NOMO-1 (cell line): ENCODE measurements around the gene TMEM208.

Experiments used
- DNase-seq, 2 experiments: peaks; one replicate each; lab custom pipeline; 2025; ENCODE audit not compliant: unreplicated experiment in 2 of 2; lab: John Stamatoyannopoulos, UW

The TMEM208 gene

DNA sequence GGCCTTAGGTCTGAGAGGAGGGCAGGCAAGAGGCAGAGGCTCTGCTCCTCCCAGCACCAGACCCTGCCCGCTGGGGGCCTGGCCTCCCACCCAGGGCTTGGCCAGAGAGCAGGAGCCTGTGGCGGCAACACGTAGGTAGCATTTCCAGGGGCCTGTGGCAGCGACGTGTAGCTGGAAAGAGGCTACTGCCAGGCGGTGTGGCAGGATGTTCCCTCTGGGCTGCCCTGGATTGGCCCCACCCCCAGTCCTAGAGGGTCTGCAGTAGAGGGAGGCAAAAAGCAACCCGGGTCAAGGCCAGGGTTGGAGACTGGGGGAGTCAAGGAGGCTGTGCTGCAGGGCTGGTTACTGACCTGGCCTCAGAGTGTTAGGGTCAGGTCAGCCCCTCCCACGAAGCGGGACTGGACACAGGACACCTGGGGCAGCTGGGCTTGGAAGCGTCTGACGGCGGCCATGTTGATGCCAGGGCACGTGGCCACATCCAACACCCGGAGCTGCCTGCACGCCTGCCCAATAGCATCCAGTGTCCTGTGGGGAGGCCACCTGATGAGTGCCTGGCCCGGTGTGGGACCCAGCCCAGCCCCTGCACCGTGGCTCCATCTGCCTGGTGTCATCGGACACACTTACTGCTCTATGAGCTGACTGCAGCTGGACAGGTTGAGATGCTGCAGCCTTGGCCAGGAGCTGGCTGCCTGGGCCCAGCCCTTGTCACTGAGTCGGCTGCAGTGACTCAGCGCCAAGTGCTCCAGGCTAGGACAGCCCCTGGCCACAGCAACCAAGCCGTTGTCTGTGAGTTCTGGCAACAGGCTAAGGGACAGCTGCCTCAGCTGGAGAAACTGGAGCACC lies 19.5 kb upstream of the TMEM208 start:
- DNase-seq = no peak

DNA sequence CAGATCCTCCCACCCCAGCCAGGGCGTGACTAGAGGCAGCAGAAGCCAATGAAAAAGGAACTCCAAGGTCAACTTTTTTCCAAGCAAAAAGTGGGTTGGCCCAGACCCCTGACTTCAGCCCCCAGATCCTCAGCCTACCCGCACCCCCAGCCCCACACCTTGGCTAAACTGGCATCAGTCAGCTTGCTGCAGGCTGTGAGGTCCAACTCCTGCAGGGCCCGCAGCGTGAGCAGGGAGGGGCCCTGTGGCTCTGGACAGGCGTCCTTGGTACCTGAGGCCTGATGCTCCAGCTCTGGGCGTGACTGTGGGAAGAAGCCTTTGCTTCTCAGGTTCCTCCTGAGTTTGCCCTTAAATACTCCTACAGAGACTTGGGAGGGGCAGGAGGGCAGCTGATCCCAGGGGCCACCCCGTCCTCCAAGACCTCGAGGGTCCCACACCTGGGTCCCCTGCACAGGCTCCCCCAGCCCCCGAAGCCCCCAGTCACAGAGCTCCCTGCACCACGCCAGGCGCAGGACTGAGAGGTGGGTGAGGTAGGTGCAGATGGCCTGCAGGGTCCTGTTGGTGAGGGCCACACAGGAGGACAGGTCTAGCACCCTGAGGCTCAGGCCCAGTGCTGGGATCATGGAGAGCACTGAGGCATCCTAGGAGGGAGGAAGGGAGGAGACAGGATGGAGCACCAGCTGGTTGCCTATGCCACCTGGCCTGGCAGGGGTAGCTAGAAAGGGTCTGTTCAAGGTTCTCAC lies 18.6 kb upstream of the TMEM208 start:
- DNase-seq = no peak

DNA sequence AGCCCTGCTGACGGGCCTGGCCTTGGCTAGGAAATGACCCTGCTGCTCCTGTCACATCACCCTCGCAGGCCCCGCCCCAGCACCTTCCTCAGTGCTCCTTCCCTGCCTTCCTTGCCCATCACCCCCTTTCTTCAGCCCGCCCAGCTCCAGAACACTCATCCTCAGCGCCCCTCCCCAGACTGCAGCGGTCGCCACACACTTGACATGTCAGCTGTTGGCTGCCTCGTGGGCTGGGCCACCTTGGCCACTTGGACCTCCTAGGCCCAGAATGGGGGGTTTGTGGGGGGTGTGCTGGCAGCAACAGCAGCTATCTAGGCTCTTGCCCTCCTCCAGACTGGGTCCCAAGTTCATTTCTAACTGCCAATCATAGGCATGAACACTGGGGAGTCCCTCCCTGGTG lies 17.4 kb upstream of the TMEM208 start:
- no peak for DNase-seq

DNA sequence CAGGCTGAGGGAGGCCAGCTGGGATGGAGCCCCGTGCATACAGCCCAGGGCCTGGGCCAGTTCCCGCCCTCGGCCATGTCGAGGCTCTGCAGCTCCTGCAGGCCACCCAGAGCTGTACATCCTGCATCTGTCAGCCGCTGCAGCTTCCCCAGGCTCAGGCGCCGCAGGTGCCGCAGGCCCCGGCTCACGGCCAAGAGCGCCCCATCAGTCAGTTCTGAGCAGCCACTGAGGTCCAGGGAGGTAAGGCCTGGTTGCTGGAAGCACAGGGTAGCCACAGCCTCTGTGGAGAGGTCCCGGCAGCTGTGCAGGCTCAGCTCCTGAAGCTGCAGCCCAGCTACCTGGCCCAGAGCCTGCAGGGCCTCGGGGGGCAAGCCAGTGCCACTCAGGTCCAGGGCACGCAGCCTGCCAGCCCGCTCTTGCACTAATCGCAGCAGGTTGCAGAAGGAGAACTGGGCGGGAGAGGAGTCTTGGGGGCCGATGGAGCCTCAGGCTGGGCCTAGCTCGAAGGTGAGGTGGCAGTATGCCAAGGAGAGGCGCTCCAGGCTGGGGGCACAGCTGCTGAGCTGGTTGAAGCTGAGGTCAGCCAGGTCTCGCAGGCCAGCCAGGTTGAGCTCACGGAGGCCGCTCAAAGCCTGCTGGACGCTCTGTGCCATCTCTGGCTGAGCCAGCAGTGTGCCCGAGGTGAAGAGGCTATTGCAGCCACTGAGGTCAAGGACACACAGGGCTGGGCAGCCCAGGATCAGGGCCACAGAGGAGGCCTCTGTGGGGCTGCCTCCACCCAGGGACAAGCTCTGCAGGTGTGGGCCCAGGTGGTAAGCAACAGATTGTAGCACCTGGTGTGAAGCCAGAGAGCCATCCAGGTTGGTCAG lies 16.6 kb upstream of the TMEM208 start:
- no peak for DNase-seq

DNA sequence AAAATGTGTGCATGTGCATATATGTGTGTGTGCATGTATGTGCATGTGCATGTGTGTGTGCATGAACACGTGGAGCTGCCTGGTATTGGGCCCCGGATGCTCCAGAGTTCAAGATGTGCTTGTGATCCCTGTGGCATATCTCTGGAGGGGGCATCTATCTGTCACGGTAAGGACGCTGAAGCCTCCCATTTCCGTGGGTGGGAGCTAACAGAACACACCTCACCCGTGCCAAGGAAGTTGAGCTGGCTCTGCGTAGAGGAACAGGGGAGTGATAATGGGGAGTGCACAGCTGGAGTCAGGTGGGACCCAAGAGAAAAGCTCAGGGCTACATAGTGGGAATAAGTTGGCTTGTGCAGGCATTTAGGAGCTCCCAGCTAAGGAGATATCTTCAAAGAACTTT lies 15.3 kb upstream of the TMEM208 start:
- DNase-seq = no peak

DNA sequence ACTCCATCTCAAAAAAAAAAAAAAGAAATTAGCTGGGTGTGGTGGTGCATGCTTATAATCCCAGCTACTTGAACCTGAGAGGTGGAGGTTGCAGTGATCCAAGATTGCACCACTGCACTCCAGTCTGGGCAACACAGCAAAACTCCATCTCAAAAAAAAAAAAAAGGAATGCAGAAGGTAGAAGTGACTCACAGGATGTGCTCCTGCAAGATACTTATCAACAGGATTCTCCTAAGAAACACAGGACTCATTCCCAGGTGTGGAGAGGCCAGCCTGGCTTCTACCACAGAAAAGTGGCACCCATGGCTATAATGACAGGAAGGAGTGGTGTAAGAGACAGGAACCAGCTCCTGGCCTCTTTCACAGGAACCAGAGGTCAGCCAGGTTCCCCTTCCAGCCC lies 14.2 kb upstream of the TMEM208 start:
- DNase-seq = no peak

DNA sequence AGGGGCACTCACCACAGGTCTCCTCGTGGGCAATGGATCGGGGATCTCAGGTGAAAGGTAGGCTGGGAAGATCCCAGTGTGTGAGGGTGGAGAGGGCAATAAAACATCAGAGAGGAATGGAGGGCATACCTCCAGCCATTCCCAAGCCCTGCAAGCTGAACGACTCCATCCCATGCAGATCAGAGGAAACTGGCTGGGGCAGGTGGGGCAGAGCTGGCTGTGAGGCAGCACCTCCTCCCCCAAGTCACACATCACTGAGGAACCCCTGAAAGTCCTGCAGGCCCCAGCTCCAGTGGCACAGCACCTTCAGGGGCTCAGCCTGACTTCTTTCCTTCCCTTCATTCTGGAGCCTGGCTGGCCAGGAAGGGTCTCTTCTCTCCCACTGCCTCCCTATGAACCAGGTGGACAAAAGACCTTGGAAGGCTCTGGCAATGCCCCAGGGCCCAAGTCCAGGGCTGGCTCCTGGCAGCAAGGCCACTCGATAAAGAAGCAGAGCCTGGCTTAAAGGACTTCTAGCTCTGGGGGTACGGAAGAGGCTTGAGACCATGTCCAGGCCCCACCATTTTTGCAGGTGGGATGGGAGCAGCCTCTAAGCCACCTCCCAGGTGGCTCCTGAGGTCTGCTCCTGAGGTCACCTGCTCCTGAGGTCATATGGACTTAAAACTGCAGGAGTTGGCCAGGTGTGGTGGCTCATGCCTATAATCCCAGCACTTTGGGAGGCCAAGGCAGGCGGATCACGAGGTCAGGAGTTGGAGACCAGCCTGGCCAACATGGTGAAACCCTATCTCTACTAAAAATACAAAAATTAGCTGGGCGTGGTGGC lies 13.5 kb upstream of the TMEM208 start:
- DNase-seq = no peak

DNA sequence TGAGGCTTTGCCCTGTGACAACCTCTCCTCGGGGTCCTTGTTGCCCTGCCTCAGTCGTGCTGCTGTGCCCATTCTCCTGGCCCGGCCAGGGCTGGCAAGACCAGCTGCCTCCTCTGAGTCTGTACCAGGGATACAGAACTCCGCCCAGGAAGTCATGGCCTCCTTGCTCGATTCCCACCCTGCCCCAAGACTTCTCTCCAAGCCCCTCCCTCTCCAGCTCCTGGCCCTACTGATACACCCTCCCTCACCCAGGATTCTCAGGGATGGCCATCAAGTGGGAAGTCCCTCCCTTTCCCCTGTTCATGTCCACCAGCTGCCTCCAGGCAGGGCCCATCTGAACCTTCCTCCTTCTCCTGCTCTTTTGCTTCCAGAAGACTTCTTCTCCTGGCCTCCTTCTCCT lies 11.2 kb upstream of the TMEM208 start:
- DNase-seq = no peak

DNA sequence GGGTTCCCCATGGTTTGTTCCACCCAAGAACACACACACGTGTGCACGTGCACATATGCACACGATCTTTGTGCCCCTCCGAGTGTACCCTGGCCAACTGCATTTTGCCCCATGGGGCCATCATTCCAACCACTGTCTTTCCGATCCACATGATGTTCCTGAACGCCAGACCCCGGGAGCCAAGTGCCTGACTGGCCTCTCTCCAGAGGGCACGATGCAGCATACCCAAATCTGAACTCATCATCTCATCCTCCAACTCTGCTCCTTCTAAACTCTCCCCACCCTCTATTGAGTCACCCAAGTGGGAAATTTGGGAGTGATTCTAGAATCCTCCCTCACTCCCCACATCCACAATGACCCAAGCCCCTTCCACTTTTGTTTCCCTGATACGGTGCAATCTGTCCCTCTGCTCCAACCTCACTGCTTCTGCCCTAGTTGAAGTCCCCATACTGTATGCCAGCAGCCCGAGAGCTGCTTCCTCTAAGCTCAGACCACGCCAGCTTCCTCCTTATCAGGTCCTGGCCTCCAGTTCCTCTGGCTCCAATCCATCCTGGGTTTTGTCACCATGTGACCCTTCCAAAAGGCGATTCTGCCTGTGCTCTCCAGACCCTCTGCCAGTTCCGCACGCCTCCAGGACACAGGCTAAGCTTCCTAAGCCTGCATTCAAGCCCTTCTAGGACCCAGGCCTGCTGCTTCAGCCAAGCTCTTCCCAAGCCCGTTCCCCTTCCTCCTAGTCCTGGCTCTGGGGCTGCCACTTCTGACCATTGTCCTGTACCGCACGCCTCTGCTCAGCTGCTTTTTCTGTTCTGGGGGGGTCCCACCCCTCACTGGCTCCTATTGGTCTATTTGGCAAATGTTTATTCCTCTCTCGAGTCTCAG lies 10.1 kb upstream of the TMEM208 start:
- peak in 1 of 2 experiments; percentile 18 for DNase-seq

DNA sequence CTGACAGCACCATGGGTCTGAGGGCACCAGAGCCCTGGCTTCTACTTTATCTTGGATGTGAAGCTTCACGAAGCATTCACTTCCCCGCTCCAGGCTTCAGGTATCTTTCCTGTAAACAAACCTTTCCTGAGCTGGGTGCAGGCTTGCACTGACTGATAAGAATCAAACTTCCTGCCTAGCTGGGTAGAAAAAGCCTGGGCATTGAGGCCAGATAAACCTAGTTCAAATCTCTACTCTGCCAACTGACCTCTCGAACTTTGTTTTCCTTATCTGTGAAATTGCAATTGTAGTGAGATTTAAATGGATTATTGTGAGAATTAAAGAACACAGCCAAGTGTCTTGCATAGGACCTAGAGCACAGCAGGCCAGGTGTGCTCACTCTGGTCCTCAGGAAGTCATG lies 2.9 kb upstream of the TMEM208 start:
- no peak for DNase-seq

DNA sequence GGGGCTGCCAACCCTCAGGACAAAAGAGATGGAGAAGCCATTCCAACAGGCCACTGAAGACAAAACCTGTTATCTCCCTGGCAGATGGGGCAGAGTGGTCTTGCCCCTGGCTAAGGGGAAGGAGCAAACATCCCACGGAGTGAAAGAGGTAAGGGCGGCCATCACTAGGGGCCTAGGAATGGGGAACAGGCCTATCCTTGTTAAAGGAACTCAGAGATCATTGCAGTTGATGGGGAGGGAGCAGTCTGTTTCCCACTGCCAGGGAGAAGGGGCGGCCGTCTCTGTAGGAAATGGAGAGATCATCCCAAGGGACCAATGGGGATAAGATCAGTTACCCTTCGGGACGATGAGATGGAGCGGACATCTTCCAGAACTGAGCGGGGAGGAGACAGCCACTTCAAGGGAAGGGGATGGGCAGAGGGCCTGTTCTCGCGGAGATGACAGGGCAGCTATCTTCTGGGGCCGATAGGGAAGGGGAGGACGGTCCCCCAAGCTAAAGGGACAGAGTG lies 581 bp upstream of the TMEM208 start:
- DNase-seq = no peak

DNA sequence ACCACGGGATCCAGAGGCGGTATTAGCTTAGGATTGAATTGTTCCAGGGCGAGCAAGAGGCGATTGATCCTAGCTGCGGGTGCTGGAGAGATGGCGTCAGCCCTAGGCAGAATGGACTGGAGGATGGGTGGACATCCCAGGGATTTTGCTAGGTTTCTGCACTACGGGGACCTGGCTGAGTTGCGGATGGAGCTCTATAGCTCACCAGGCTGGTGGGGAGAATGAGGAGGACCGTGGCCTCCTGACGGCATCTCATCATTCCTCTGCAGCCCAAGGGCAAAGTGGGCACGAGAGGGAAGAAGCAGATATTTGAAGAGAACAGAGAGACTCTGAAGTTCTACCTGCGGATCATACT lies 614 bp downstream of the TMEM208 start:
- no peak for DNase-seq

DNA sequence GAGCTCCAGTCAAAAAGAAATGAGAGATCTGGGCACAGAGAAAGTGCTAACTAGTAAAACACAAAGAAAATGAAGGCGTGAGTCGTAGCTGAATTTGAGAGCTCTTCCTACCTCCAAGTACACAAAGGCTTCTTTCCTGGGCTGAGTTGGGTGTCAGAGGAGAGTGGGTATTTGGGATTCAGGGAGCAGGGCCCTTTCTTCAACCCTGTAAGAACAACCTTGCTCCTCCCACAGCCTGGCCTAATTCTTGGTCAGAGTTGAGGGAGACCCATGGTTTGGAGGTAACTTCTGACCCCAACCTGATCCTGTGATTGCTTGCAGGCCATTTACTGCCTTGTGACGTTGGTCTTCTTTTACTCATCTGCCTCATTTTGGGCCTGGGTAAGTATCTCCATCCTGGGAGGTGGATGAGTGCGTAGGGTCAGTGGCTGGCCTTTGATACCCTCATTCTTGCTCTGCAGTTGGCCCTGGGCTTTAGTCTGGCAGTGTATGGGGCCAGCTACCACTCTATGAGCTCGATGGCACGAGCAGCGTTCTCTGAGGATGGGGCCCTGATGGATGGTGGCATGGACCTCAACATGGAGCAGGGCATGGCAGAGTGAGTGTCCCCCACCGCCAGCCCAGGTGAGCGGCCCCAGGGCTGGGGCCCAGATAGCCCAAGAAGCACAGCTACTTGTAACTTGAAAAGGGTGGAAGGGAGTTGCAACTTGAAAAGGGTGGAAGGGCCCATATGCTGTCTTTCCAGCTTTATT lies 1.3 kb downstream of the TMEM208 start:
- no peak for DNase-seq

DNA sequence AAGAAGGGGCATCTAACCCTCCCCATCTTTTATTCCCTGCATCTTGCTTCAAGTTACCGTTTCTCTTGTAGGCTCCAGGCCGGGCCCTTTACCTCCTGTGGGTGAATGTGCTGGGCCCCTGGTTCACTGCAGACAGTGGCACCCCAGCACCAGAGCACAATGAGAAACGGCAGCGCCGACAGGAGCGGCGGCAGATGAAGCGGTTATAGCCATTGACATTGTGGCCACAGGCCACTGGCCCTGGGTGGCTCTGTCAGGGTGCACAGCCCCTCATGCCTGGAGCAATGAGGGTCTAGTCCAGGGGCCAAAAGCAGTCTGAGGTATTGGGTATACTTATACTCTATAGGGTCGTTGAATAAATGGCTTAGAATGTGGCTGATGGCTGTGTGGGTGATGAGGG lies 2.0 kb downstream of the TMEM208 start:
- no peak for DNase-seq

DNA sequence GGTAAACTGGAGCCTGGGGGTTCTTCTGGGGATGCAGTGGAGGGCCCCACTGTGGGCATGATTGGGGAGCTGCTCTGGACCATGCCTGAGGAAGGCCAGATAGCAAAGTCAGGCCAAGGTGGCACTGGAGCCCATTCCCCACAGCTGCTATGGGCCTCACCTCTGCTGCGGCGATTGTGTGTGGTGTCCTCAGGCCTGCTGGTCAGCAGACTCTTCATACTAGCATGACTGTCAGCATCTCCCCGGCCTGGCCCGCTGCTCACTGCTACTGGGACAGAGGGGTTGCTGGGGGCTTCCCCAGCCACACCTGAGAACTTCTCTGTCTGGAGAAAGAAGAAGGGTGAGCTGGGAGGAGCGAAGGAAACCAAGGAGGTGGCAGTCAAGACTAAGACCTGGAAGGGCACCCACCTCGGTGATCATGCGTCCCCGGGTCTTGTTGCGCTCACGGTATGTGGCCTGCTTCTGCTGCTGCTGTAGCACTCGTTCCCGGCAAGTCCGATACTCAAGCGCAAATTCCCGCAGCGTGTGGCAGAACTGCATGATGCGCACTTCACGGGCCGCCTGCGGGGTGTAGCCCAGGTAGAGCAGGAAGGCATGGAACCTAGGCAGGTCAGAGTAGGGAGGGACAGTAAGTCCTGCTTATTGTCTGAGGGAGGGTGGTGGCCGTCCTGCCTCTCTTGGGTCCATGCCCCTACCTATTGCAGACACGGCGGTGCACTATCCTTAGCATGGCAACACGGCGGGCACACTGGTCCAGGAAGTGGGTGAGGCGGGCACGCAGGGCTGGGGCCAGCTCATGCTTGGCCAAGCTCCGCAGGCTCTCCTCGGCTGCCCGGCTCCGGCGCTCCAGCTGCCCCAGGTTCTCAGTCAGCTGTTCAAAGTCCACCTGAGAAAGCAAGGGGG lies 3.2 kb downstream of the TMEM208 start:
- no peak for DNase-seq

DNA sequence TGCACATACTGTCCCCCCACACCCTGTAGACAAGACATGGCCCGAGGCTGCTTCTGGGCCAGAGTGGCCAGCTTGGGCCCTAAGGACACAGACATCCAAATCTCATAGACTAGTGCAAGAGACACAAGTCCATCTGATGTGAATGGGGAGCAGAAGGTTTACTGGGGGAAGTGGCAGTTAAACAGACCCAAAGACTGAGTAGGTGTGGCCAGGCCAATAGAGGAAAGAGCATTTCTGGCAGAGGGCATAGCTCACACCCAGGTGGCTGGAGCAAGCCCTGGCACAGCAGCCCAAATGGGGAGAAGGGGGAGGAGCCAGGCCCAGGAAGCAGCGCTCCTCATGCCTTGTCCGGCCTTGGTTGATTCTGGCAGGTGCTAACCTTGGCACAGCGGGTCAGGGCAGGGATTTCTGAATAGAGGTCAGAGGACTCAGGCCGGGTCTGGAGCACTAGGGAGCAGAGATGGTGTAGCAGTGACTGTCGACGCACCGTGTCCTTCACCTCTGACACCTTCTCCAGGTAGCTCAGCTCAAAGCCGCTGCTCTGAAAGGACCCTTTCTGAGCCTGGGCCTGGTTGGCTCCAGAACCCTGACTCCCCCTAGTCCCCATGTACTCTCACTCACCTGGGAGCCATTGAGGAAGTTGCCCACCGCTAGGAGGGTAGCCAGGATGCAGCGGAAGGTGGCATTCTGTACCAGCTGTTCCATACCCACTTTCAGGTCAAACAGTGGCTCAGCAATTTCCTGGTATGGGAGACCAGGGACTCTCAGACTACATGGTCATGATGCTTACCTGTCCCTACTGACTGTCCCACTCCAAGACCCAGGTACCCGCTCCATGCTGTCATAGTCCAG lies 4.1 kb downstream of the TMEM208 start:
- DNase-seq = no peak

DNA sequence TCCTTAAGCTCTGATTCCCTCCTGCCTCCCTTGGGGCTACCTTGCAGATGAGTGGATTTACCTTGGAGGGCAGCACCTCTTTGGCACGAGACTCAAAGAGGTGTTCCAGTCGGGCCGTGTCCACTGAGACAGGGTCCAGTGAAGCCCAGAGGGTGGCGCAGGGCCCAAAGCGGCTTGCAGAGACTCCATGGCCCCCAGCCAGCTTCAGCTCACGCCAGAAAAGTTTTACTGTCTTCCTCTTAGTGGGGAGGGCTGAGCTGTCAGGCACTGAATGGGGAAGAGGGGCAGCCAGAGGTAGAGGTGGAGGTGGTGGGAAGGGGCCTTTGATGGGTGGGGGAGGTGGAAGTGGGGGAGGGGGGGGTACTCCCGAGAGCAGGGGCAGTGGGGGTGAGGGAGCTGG lies 6.7 kb downstream of the TMEM208 start:
- DNase-seq = no peak
